GM23338 (cell line): ENCODE data around the gene LMX1B. TPM values are rescaled to one million over a fixed set of nuclear protein-coding genes. Genes with fewer than 3 reads are reported as not detected.

Source experiments
- ATAC-seq: fragments of 200-7000 bp; cut with Tn5 transposase; 3 replicates; pipeline ENCODE4 v1.9.1; 2020
- DNase-seq: peaks from one replicate; pipeline ENCODE4 v3.0.0-alpha.2; 2015; ENCODE audit warnings: low spot score
- H2AFZ ChIP-seq: fragments of 200-600 bp; sonication (generic); 2 replicates; pipeline ENCODE4 v1.8.0; 2016; ENCODE audit warnings: antibody characterized with exemption, mild to moderate bottlenecking, moderate library complexity
- H3F3A ChIP-seq: fragments of 200-600 bp; sonication (generic); replicated peaks from 2 replicates; pipeline ENCODE4 v1.8.0; 2017; ENCODE audit warnings: antibody characterized with exemption, mixed run types, low read depth
- H3K27ac ChIP-seq: fragments of 200-600 bp; sonication (generic); 2 replicates; pipeline ENCODE4 v1.6.1; 2016; ENCODE audit warnings: low read depth
- H3K27me3 ChIP-seq: fragments of 200-600 bp; sonication (generic); 2 replicates; pipeline ENCODE4 v1.8.0; 2016; ENCODE audit warnings: mild to moderate bottlenecking, mixed run types, moderate library complexity; ENCODE audit not compliant: insufficient read depth
- H3K36me3 ChIP-seq: fragments of 200-600 bp; sonication (generic); 2 replicates; pipeline ENCODE4 v1.8.0; 2016; ENCODE audit warnings: mild to moderate bottlenecking; ENCODE audit not compliant: insufficient read depth
- H3K4me1 ChIP-seq: fragments of 200-600 bp; sonication (generic); 2 replicates; pipeline ENCODE4 v1.8.0; 2016; ENCODE audit warnings: mild to moderate bottlenecking, moderate library complexity; ENCODE audit not compliant: insufficient read depth
- H3K4me2 ChIP-seq: fragments of 200-600 bp; sonication (generic); 2 replicates; pipeline ENCODE4 v1.7.1; 2017; ENCODE audit warnings: mixed run types
- H3K4me3 ChIP-seq: fragments of 200-600 bp; sonication (generic); 2 replicates; pipeline ENCODE4 v1.6.1; 2016; ENCODE audit warnings: mixed run types
- H3K79me2 ChIP-seq: fragments of 200-600 bp; sonication (generic); replicated peaks from 2 replicates; pipeline ENCODE4 v1.8.0; 2017; ENCODE audit warnings: mild to moderate bottlenecking; ENCODE audit not compliant: insufficient read depth
- H3K9me2 ChIP-seq: fragments of 200-600 bp; sonication (generic); 2 replicates; pipeline ENCODE4 v1.8.0; 2017; ENCODE audit not compliant: insufficient read depth
- H4K20me1 ChIP-seq: fragments of 200-600 bp; sonication (generic); replicated peaks from 2 replicates; pipeline ENCODE4 v1.8.0; 2017; ENCODE audit warnings: mild to moderate bottlenecking; ENCODE audit not compliant: insufficient read depth
- H3K27ac Mint-ChIP-seq: 2 replicates; pipeline ENCODE4 v1.8.0; 2020; ENCODE audit warnings: inconsistent platforms, mild to moderate bottlenecking, moderate library complexity, mixed read lengths
- H3K27me3 Mint-ChIP-seq: 3 replicates; pipeline ENCODE4 v1.8.0; 2022; ENCODE audit warnings: low read depth, mild to moderate bottlenecking, moderate library complexity, mixed read lengths, inconsistent platforms; ENCODE audit not compliant: insufficient read depth, poor library complexity
- H3K36me3 Mint-ChIP-seq: 3 replicates; pipeline ENCODE4 v1.8.0; 2021; ENCODE audit warnings: low read depth, mild to moderate bottlenecking, inconsistent platforms, moderate library complexity, mixed read lengths
- H3K4me1 Mint-ChIP-seq: 3 replicates; pipeline ENCODE4 v1.8.0; 2020; ENCODE audit warnings: mild to moderate bottlenecking, inconsistent platforms, mixed read lengths
- H3K4me3 Mint-ChIP-seq: 3 replicates; pipeline ENCODE4 v1.8.0; 2021; ENCODE audit warnings: moderate library complexity, mild to moderate bottlenecking, inconsistent platforms, mixed read lengths
- H3K9me3 Mint-ChIP-seq: 3 replicates; pipeline ENCODE4 v1.8.0; 2020; ENCODE audit warnings: moderate library complexity, mild to moderate bottlenecking, inconsistent platforms, mixed read lengths
- CREB1 ChIP-seq: fragments of 250-450 bp; sonication (Bioruptor Pico); IDR thresholded peaks from 2 replicates; pipeline ENCODE4 v1.5.0; 2020; ENCODE audit warnings: low read depth, mild to moderate bottlenecking, moderate library complexity
- EZH2phosphoT487 ChIP-seq: fragments of 200-600 bp; sonication (generic); IDR thresholded peaks from one replicate; pipeline ENCODE4 v1.8.1; 2018; ENCODE audit warnings: antibody characterized with exemption; ENCODE audit not compliant: unreplicated experiment
- NANOG ChIP-seq: IDR thresholded peaks from 2 replicates; pipeline ENCODE4 v1.6.1; 2016; ENCODE audit warnings: antibody characterized with exemption, borderline replicate concordance
- POLR2AphosphoS5 ChIP-seq: IDR thresholded peaks from 2 replicates; pipeline ENCODE4 v1.6.1; 2016; ENCODE audit warnings: antibody characterized with exemption, low read depth
- STAT1 ChIP-seq: IDR thresholded peaks from one replicate; pipeline ENCODE4 v1.6.1; 2016; ENCODE audit warnings: antibody characterized with exemption; ENCODE audit not compliant: unreplicated experiment
- ZNF331 ChIP-seq: fragments of 250-450 bp; sonication (Bioruptor Pico); IDR thresholded peaks from 2 replicates; pipeline ENCODE4 v1.5.0; 2020; ENCODE audit warnings: low read depth, mild to moderate bottlenecking, moderate library complexity
- polyA plus RNA-seq: library from polyadenylated mRNA; unstranded; fragments of >200 nt; fragmentation: Nextera tagmentation; extraction: Ambion mirVana; gene quantifications from 2 replicates; pipeline ENCODE4 v1.2.1, GENCODE V29; 2016
- total RNA-seq: library from RNA; depleted of rRNA; stranded (reverse); fragments of >200 nt; shearing (Covaris generic); gene quantifications from 2 replicates; pipeline ENCODE4 v1.2.3, GENCODE V29; 2014
- TF ChIP-seq, protein P1 (sequence below), 2 experiments: fragments of 200-600 bp in 1 of 2; sonication (generic) in 1 of 2; conservative IDR thresholded peaks; 2 replicates each; pipeline versions ENCODE4 v1.5.1 to v1.6.1; 2016 to 2017; ENCODE audit warnings: antibody characterized with exemption in 2 of 2, low read depth in 2 of 2, mild to moderate bottlenecking in 2 of 2, moderate library complexity in 1 of 2
- TF ChIP-seq, protein P2 (sequence below): fragments of 250-450 bp; sonication (Bioruptor Pico); IDR thresholded peaks from 2 replicates; pipeline ENCODE4 v1.5.0; 2020; ENCODE audit warnings: mild to moderate bottlenecking, moderate library complexity
- TF ChIP-seq, protein P3 (sequence below): IDR thresholded peaks from one replicate; pipeline ENCODE4 v1.6.1; 2018; ENCODE audit warnings: antibody characterized with exemption; ENCODE audit not compliant: unreplicated experiment

LMX1B gene
- total and polyA plus RNA-seq, 2 experiments from 2014 or later = 0.08 to 0.21 TPM

DNA sequence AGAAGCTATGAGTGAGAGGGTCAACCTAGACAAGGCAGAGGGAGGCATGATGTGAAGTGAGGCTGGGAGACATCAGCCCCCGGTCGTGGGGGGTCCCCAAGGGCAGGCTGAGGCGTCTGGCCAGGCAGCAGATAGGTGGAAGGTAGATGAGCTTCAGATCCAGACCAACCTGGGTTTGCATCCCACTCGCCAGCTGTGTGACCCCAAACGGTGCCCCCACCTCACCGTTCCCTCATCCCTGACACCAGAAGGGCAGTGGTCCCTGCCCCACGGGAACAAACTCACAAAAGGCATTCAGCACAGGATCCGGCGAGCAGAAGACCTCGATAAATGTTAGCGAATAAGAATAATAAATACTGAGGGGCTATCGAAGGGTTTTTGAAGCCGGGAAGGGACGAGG is 27.5 kb upstream of the LMX1B start (continued):
- TF ChIP-seq CREB1 (CRISPR knock-in tag) = no peak
- TF ChIP-seq, protein P1, sequence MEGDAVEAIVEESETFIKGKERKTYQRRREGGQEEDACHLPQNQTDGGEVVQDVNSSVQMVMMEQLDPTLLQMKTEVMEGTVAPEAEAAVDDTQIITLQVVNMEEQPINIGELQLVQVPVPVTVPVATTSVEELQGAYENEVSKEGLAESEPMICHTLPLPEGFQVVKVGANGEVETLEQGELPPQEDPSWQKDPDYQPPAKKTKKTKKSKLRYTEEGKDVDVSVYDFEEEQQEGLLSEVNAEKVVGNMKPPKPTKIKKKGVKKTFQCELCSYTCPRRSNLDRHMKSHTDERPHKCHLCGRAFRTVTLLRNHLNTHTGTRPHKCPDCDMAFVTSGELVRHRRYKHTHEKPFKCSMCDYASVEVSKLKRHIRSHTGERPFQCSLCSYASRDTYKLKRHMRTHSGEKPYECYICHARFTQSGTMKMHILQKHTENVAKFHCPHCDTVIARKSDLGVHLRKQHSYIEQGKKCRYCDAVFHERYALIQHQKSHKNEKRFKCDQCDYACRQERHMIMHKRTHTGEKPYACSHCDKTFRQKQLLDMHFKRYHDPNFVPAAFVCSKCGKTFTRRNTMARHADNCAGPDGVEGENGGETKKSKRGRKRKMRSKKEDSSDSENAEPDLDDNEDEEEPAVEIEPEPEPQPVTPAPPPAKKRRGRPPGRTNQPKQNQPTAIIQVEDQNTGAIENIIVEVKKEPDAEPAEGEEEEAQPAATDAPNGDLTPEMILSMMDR (conservative IDR thresholded peaks at IDR 0.05; ENCODE audit: low read depth in 2 of 2) = no peak

DNA sequence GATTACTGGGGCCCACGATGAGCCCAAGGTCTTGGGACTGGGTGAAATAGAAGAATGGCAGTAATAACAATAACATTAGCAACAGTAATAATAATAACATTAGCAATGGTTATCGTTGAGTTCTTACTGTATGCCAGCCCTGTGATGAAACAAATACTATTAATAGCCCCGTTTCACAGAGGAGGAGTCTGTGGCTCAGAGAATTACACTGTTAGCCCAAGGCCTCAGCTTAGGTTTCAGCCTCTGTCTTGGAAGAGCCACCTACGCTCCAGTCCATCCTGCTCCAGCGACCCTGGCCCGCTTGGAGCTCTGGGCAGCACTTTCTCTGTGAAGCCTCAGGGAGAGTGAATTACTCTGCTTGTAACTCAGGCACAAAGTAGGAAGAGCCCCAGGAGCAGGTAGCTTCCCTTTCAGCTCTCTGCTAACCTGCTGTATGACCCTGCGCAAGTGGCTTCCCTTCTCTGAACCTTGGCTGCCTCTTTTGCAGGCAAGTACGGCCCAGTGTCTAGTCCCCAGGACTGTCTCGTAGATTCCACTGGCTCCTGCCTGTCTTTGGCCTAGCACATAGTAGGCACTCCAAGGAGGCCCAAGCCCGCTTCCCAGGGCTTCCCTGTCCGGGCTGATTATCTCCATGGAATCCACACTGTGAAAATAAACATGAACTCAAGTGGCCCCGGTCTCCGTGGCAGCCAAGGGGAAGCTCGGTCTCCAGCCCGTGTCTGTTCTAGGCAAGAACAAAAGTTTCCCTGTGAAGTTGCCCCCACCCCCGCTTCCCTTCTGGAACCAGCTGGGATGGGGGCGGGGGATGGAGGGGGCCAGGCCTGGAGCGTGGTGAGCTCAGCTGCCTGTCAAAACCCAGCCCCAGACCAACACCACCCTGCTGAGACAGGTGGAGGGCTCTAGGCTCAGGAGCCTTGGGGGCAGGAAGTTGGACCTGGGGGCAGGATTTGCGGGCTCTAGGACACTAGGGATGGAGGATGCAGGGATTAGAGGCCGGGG is 26.2 kb upstream of the LMX1B start:
- peak; percentile 54 for ATAC-seq
- TF ChIP-seq, protein P2, sequence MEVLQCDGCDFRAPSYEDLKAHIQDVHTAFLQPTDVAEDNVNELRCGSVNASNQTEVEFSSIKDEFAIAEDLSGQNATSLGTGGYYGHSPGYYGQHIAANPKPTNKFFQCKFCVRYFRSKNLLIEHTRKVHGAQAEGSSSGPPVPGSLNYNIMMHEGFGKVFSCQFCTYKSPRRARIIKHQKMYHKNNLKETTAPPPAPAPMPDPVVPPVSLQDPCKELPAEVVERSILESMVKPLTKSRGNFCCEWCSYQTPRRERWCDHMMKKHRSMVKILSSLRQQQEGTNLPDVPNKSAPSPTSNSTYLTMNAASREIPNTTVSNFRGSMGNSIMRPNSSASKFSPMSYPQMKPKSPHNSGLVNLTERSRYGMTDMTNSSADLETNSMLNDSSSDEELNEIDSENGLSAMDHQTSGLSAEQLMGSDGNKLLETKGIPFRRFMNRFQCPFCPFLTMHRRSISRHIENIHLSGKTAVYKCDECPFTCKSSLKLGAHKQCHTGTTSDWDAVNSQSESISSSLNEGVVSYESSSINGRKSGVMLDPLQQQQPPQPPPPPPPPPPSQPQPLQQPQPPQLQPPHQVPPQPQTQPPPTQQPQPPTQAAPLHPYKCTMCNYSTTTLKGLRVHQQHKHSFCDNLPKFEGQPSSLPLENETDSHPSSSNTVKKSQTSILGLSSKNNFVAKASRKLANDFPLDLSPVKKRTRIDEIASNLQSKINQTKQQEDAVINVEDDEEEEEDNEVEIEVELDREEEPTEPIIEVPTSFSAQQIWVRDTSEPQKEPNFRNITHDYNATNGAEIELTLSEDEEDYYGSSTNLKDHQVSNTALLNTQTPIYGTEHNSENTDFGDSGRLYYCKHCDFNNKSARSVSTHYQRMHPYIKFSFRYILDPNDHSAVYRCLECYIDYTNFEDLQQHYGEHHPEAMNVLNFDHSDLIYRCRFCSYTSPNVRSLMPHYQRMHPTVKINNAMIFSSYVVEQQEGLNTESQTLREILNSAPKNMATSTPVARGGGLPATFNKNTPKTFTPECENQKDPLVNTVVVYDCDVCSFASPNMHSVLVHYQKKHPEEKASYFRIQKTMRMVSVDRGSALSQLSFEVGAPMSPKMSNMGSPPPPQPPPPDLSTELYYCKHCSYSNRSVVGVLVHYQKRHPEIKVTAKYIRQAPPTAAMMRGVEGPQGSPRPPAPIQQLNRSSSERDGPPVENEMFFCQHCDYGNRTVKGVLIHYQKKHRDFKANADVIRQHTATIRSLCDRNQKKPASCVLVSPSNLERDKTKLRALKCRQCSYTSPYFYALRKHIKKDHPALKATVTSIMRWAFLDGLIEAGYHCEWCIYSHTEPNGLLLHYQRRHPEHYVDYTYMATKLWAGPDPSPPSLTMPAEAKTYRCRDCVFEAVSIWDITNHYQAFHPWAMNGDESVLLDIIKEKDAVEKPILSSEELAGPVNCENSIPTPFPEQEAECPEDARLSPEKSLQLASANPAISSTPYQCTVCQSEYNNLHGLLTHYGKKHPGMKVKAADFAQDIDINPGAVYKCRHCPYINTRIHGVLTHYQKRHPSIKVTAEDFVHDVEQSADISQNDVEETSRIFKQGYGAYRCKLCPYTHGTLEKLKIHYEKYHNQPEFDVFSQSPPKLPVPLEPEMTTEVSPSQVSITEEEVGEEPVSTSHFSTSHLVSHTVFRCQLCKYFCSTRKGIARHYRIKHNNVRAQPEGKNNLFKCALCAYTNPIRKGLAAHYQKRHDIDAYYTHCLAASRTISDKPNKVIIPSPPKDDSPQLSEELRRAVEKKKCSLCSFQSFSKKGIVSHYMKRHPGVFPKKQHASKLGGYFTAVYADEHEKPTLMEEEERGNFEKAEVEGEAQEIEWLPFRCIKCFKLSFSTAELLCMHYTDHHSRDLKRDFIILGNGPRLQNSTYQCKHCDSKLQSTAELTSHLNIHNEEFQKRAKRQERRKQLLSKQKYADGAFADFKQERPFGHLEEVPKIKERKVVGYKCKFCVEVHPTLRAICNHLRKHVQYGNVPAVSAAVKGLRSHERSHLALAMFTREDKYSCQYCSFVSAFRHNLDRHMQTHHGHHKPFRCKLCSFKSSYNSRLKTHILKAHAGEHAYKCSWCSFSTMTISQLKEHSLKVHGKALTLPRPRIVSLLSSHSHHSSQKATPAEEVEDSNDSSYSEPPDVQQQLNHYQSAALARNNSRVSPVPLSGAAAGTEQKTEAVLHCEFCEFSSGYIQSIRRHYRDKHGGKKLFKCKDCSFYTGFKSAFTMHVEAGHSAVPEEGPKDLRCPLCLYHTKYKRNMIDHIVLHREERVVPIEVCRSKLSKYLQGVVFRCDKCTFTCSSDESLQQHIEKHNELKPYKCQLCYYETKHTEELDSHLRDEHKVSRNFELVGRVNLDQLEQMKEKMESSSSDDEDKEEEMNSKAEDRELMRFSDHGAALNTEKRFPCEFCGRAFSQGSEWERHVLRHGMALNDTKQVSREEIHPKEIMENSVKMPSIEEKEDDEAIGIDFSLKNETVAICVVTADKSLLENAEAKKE = no peak
- TF ChIP-seq STAT1 (no peak), EZH2phosphoT487 (no peak), CREB1 (CRISPR knock-in tag) (no peak), NANOG (no peak), ZNF331 (no peak), POLR2AphosphoS5 (no peak)
- TF ChIP-seq, protein P1 (conservative IDR thresholded peaks at IDR 0.05; ENCODE audit: low read depth in 2 of 2) = no peak
- TF ChIP-seq, protein P3, sequence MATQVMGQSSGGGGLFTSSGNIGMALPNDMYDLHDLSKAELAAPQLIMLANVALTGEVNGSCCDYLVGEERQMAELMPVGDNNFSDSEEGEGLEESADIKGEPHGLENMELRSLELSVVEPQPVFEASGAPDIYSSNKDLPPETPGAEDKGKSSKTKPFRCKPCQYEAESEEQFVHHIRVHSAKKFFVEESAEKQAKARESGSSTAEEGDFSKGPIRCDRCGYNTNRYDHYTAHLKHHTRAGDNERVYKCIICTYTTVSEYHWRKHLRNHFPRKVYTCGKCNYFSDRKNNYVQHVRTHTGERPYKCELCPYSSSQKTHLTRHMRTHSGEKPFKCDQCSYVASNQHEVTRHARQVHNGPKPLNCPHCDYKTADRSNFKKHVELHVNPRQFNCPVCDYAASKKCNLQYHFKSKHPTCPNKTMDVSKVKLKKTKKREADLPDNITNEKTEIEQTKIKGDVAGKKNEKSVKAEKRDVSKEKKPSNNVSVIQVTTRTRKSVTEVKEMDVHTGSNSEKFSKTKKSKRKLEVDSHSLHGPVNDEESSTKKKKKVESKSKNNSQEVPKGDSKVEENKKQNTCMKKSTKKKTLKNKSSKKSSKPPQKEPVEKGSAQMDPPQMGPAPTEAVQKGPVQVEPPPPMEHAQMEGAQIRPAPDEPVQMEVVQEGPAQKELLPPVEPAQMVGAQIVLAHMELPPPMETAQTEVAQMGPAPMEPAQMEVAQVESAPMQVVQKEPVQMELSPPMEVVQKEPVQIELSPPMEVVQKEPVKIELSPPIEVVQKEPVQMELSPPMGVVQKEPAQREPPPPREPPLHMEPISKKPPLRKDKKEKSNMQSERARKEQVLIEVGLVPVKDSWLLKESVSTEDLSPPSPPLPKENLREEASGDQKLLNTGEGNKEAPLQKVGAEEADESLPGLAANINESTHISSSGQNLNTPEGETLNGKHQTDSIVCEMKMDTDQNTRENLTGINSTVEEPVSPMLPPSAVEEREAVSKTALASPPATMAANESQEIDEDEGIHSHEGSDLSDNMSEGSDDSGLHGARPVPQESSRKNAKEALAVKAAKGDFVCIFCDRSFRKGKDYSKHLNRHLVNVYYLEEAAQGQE = no peak

More for the DNA sequence above, 26.2 kb upstream of the LMX1B start:
- H3K4me2 ChIP-seq = no peak overlapping the region
- H3K9me2 ChIP-seq = no peaks in the 10 kb centered on the region
- H4K20me1 ChIP-seq = no peaks in the 10 kb centered on the region
- H3K4me3 Mint-ChIP-seq = no peak overlapping the region
- peaks cover 7% of the 10 kb centered on the region for H3K27me3 Mint-ChIP-seq
- peaks cover 12% of the 10 kb centered on the region for H3K4me1 Mint-ChIP-seq
- no peak overlapping the region for H2AFZ ChIP-seq
- H3K36me3 ChIP-seq = no peaks in the 10 kb centered on the region
- no peaks in the 10 kb centered on the region for H3K79me2 ChIP-seq
- H3K27ac Mint-ChIP-seq = no peak overlapping the region
- H3K36me3 Mint-ChIP-seq = no peaks in the 10 kb centered on the region
- no peaks in the 10 kb centered on the region for H3F3A ChIP-seq
- peaks cover 3% of the 10 kb centered on the region; the same call in 2 of the 3 replicates for H3K9me3 Mint-ChIP-seq
- no peak overlapping the region for H3K27ac ChIP-seq
- no peaks in the 10 kb centered on the region for H3K27me3 ChIP-seq
- H3K4me3 ChIP-seq = no peak overlapping the region
- peak; percentile 24 for DNase-seq
- H3K4me1 ChIP-seq = no peaks in the 10 kb centered on the region
